OCI-LY3 (cell line): ENCODE measurements around the gene TTC22.

Experiments used
- H2AFZ ChIP-seq: fragments of 200-600, 300-600 bp; shearing (Covaris generic); 2 replicates; pipeline ENCODE4 v1.6.0; 2014; ENCODE audit warnings: antibody characterized with exemption, low read depth, low read length
- H3K27ac ChIP-seq: fragments of 200-600, 300-600 bp; sonication (generic); 2 replicates; pipeline ENCODE4 v1.5.1; 2014; ENCODE audit warnings: mild to moderate bottlenecking, low read length, moderate library complexity, mixed read lengths
- H3K27me3 ChIP-seq: fragments of 200-600, 300-600 bp; sonication (generic); 2 replicates; pipeline ENCODE4 v1.6.1; 2014; ENCODE audit warnings: low read depth, low read length, mixed read lengths
- H3K36me3 ChIP-seq: fragments of 200-600, 300-600 bp; sonication (generic); replicated peaks from 2 replicates; pipeline ENCODE3; 2014; ENCODE audit warnings: low read depth, low read length, mixed read lengths
- H3K4me1 ChIP-seq: fragments of 300-600, 200-600 bp; sonication (generic); 2 replicates; pipeline ENCODE4 v1.6.1; 2014; ENCODE audit warnings: low read length, mixed read lengths
- H3K4me2 ChIP-seq: fragments of 200-600, 300-600 bp; sonication (generic); 2 replicates; pipeline ENCODE4 v1.6.1; 2014; ENCODE audit warnings: low read length, mixed read lengths
- H3K4me3 ChIP-seq: fragments of 300-600, 200-600 bp; sonication (generic); 2 replicates; pipeline ENCODE4 v1.5.1; 2014; ENCODE audit warnings: antibody characterized with exemption, mild to moderate bottlenecking, low read length, moderate library complexity
- H3K79me2 ChIP-seq: fragments of 300-600, 200-600 bp; shearing (Covaris generic); 2 replicates; pipeline ENCODE4 v1.6.1; 2014; ENCODE audit warnings: mild to moderate bottlenecking, low read length, mixed read lengths
- H3K9ac ChIP-seq: fragments of 300-600, 200-600 bp; shearing (Covaris generic); 2 replicates; pipeline ENCODE4 v1.6.0; 2014; ENCODE audit warnings: mild to moderate bottlenecking, low read length, moderate library complexity
- H3K9me3 ChIP-seq: fragments of 200-600, 300-600 bp; shearing (Covaris generic); 2 replicates; pipeline ENCODE4 v1.6.1; 2014; ENCODE audit warnings: low read length, mixed read lengths; ENCODE audit not compliant: insufficient read depth
- H4K20me1 ChIP-seq: fragments of 200-600, 300-600 bp; sonication (generic); 2 replicates; pipeline ENCODE4 v1.6.1; 2016; ENCODE audit warnings: low read length, mixed read lengths; ENCODE audit not compliant: insufficient read depth
- CTCF ChIP-seq: fragments of 200-600, 300-600 bp; sonication (generic); IDR thresholded peaks from 2 replicates; pipeline ENCODE4 v1.5.1; 2014; ENCODE audit warnings: antibody characterized with exemption, low read length, low read depth
- EZH2phosphoT487 ChIP-seq: fragments of 200-600 bp; shearing (Covaris generic); IDR thresholded peaks from 2 replicates; pipeline ENCODE4 v1.6.1; 2018; ENCODE audit warnings: antibody characterized with exemption, mixed run types, low read depth

The TTC22 gene

GRCh38 chr1:54748094-54748835 is 52.9 kb downstream of the TTC22 start:
- Histone ChIP-seq H2AFZ (no peak overlapping the region), H4K20me1 (no peaks in the 10 kb centered on the region), H3K27ac (no peak overlapping the region), H3K79me2 (no peaks in the 10 kb centered on the region), H3K9me3 (no peaks in the 10 kb centered on the region), H3K9ac (no peak overlapping the region), H3K36me3 (no peaks in the 10 kb centered on the region), H3K4me1 (no peaks in the 10 kb centered on the region), H3K4me3 (no peak overlapping the region), H3K27me3 (no peaks in the 10 kb centered on the region), H3K4me2 (no peak overlapping the region)
- TF ChIP-seq CTCF (no peak), EZH2phosphoT487 (no peak)

GRCh38 chr1:54745864-54746263 is 55.3 kb downstream of the TTC22 start:
- Histone ChIP-seq H3K79me2 (no peaks in the 10 kb centered on the region), H3K27me3 (no peaks in the 10 kb centered on the region), H3K9me3 (no peaks in the 10 kb centered on the region), H3K36me3 (peaks cover 6% of the 10 kb centered on the region), H3K4me3 (no peak overlapping the region), H2AFZ (no peak overlapping the region), H3K4me1 (no peaks in the 10 kb centered on the region), H3K4me2 (no peak overlapping the region), H4K20me1 (no peaks in the 10 kb centered on the region), H3K9ac (no peak overlapping the region), H3K27ac (no peak overlapping the region)
- TF ChIP-seq EZH2phosphoT487 (no peak), CTCF (no peak)

- TF ChIP-seq CTCF (no peak), EZH2phosphoT487 (no peak)
These were observed 55.8 kb downstream of the TTC22 start for GRCh38 chr1:54745274-54745673.

GRCh38 chr1:54744696-54745095 is 56.4 kb downstream of the TTC22 start:
- Histone ChIP-seq H3K27me3 (no peaks in the 10 kb centered on the region), H3K9me3 (no peaks in the 10 kb centered on the region), H2AFZ (no peak overlapping the region), H3K4me2 (no peak overlapping the region), H3K4me3 (no peak overlapping the region), H3K27ac (no peak overlapping the region), H4K20me1 (no peaks in the 10 kb centered on the region), H3K36me3 (peaks cover 6% of the 10 kb centered on the region), H3K79me2 (no peaks in the 10 kb centered on the region), H3K4me1 (no peaks in the 10 kb centered on the region), H3K9ac (no peak overlapping the region)
- TF ChIP-seq CTCF: no peak
- no peak for TF ChIP-seq EZH2phosphoT487

More at GRCh38 chr1:54745274-54745673, 55.8 kb downstream of the TTC22 start:
- Histone ChIP-seq H3K4me2 (no peak overlapping the region), H3K27ac (no peak overlapping the region), H4K20me1 (no peaks in the 10 kb centered on the region), H3K4me3 (no peak overlapping the region), H3K27me3 (no peaks in the 10 kb centered on the region), H3K9ac (no peak overlapping the region), H2AFZ (no peak overlapping the region), H3K79me2 (no peaks in the 10 kb centered on the region), H3K9me3 (no peaks in the 10 kb centered on the region), H3K4me1 (no peaks in the 10 kb centered on the region), H3K36me3 (peaks cover 6% of the 10 kb centered on the region)
